ENCODE measurements around the gene HAPLN1.

The HAPLN1 gene

GRCh38 chr5:83633285-83633684, 87.4 kb downstream of the HAPLN1 start:
- DNase-seq: no peak

DNA sequence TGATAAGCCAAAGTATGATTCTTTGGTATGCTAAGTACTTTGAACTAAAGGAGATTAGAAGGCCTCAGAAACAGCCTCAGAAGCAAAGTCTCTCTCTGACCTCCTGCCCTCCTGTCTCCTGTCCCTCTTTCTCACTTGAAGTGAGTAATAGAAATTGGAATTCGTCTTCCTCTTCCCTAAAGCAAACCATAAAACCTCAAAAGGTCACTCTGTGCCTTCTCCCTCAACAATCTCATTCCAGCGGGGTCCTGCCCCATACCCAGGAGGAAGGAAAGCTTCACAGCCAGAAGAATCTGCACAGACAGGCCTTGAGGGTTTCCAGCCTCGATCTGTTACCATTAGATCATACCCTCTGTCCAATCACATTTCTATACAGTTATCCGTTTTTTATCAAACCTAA, 87.8 kb downstream of the HAPLN1 start:
- DNase-seq: no peak

GRCh38 chr5:83628360-83628759, 92.3 kb downstream of the HAPLN1 start:
- no peak for DNase-seq

DNA sequence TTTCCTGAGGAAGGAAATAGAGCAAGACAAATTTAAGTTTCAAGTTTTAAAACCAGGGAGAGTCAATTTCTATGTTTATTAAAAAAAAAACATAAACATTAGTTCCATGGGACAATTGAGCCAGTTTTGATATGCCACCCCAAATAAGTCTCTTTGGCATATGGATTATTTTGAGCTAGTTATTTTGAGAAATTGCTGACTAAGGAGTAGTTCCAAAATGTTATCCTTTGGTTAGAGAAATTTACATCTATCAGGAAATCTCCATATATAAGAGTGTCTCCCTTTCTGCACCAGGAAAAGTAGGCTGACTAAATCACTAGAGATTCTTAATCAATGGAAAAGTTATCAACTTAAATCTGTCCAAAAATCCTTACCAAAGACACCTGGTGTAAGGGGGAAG, 105.8 kb downstream of the HAPLN1 start:
- no peak for DNase-seq

DNA sequence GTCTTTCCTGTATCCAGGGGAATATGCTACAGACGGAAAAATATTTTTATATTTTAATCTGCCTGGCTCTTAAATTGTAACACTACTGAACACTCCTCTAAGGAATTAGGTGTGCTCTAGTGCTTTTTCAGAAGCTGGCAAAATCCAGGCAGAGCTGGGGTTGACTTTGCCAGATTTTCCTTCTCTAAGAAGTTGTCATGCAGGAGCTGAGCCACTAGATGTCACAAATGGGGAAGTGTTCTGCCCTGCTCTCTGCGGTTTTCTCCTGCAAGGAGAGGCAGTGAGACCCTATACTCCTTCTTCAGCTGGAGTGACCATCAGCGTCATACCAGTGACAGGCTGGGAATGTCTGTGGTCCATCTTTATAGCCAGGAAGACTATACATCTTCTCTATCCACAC, 112.5 kb downstream of the HAPLN1 start:
- peak; percentile 24 to 36 for DNase-seq

- no peak for DNase-seq
These were observed 125.4 kb downstream of the HAPLN1 start for GRCh38 chr5:83595217-83595616.

DNA sequence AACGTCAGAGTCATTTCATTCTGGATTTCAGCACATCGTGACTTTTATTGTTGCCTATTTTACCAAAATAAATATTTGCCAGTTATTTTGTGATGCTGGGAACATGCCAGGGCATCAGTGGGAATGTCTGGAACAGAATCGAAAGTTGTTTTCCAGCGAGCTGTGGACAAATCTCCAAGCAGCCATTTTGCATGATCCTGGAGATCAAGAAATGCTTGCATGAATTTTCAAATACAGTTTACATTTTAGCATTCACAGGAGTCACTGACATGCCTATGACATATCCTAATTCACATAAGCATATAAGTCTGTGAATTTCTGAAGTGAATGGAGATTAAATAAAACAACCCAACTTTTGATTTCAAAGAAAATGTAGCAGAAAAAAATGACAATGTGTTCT, 129.7 kb downstream of the HAPLN1 start:
- DNase-seq: no peak

- no peak for DNase-seq
These were observed 130.9 kb downstream of the HAPLN1 start for GRCh38 chr5:83589786-83590185.
